BE2C (cell line): Measurements from ENCODE around the gene LNP1.
A peak's percentile ranks its signal among the peaks of the same experiment; 100 is the strongest.

Experiments
- DNase-seq: peaks from one replicate; pipeline ENCODE4 v3.0.0-alpha.2; 2020
- H3K27me3 ChIP-seq: fragments of 250-450 bp; sonication (Bioruptor Pico); 2 replicates; pipeline ENCODE4 v1.5.1; 2020; ENCODE audit warnings: mild to moderate bottlenecking
- H3K36me3 ChIP-seq: fragments of 250-450 bp; sonication (Bioruptor Pico); 2 replicates; pipeline ENCODE4 v1.5.1; 2020; ENCODE audit warnings: mild to moderate bottlenecking
- H3K4me1 ChIP-seq: fragments of 250-450 bp; sonication (Bioruptor Pico); 2 replicates; pipeline ENCODE4 v1.5.1; 2020
- H3K4me3 ChIP-seq: 2 replicates; pipeline ENCODE4 v1.5.1; 2011; ENCODE audit warnings: low read depth, low read length
- H3K9me3 ChIP-seq: fragments of 250-450 bp; sonication (Bioruptor Pico); 2 replicates; pipeline ENCODE4 v1.5.1; 2020
- TF ChIP-seq, protein P1 (sequence below): IDR thresholded peaks from 2 replicates; pipeline ENCODE4 v1.5.1; 2012; ENCODE audit warnings: mild to moderate bottlenecking, low read depth, low read length

LNP1 gene

DNA sequence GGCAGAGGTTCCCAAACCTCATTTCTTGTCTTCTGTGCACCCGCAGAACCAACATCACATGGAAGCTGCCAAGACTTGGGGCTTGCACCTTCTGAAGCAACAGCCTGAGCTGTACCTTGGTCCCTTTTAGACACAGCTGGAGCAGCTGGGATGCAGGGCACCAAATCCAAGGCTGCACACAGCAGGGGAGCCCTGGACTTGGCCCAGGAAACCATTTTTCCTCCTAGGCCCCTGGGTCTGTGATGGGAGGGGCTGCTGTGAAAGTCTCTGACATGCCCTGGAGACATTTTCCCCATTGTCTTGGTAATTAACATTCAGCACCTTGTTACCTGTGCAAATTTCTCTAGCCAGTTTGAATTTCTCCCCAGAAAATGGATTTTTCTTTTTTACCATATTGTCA lies 57.5 kb downstream of the LNP1 start:
- no peaks in the 10 kb centered on the region for H3K36me3 ChIP-seq
- no peak for DNase-seq
- H3K9me3 ChIP-seq: no peaks in the 10 kb centered on the region
- no peaks in the 10 kb centered on the region for H3K27me3 ChIP-seq
- TF ChIP-seq, protein P1, sequence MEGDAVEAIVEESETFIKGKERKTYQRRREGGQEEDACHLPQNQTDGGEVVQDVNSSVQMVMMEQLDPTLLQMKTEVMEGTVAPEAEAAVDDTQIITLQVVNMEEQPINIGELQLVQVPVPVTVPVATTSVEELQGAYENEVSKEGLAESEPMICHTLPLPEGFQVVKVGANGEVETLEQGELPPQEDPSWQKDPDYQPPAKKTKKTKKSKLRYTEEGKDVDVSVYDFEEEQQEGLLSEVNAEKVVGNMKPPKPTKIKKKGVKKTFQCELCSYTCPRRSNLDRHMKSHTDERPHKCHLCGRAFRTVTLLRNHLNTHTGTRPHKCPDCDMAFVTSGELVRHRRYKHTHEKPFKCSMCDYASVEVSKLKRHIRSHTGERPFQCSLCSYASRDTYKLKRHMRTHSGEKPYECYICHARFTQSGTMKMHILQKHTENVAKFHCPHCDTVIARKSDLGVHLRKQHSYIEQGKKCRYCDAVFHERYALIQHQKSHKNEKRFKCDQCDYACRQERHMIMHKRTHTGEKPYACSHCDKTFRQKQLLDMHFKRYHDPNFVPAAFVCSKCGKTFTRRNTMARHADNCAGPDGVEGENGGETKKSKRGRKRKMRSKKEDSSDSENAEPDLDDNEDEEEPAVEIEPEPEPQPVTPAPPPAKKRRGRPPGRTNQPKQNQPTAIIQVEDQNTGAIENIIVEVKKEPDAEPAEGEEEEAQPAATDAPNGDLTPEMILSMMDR: no peak
- H3K4me1 ChIP-seq: no peaks in the 10 kb centered on the region
- H3K4me3 ChIP-seq: no peak overlapping the region

DNA sequence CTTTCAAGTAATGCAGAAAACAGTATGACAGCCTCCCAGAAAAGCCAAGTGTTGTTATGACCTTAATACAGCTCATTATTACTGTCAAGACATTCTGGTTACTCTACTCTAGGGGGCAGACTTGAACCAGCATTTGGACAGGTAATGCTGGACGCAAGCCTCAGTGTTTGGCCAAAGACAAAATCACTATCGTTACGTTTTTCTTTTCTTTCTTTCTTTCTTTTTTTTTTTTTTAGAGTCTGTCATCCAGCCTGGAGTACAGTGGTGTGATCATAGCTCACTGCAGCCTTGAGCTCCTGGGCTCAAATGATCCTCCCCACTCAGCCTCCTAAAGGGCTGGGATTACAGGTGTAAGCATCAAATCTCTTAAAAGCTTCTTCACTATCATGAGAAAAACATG lies 61.7 kb downstream of the LNP1 start:
- Histone ChIP-seq H3K4me3 (no peak overlapping the region), H3K36me3 (no peaks in the 10 kb centered on the region), H3K4me1 (no peaks in the 10 kb centered on the region), H3K9me3 (no peaks in the 10 kb centered on the region), H3K27me3 (0 out of 2 replicates have a peak, but pooled peaks cover 2% of the 10 kb centered on the region)
- peak; percentile 37 for DNase-seq
- TF ChIP-seq, protein P1: peak; percentile 83

DNA sequence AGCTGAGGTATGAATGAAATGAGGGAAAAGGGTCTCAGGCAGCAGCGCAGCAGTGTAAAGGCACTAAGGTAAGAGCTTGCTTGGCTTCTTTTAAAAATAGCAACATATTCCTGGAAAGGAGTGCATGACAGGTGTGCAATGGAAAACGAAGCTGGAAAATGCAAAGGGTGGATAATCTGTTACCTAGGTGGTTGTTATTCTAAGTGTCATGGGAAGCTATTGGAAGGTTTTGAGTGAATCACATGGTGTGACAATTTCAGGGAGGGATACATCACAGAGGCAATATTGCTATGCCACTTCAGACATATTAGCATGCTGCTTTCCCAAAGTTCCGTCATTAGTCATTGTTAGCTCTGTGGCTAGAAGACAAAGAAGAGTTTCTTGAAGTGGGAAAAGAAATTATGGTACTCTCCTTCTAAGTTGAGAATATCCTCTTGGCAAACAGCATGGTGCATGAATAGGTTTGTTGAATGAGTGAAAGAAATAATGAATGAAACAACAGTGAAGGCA lies 62.4 kb downstream of the LNP1 start:
- DNase-seq: no peak
- TF ChIP-seq, protein P1: no peak
- H3K4me1 ChIP-seq: no peaks in the 10 kb centered on the region

DNA sequence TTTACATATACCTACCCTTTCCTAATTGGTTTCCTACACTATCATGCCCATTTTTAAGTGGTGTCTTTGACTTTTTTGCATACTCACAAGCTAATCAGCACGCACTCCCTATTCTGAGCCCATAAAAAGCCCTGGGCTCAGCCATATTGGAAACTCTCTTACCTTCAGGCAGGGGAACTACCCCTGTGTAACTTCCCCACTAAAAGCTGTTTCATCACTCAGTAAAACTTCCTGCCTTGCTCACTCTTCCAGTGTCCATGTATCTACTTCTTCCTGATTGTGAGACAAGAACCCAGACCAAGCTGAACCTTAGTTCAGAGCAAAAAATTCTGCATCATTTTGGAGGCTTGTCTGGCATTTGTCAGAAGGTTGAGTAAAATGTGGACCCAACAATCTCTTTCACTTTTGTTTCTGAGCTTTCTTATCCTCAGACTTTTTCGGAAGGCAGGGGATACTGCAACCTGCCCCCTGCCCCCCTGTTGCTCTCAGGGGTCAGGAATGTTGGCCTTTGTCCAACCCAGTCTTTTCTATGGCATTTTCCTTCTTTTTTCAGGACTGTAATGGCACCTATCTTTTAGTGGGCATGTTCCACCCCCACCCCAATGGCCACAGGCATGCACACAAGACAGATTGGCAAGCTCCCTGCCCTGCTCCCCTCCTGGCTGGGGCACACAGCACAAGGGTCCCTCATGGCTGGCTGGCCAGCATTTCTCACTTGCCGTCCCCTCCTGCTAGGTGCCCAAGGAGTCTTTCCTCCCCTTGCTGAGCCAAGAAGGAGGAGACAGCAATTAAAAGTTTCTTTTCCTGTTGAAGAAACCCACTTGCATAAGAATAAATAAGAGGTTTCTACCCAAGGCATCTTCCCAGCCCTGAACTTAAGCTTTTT lies 64.8 kb downstream of the LNP1 start:
- no peak for DNase-seq
- H3K9me3 ChIP-seq: no peaks in the 10 kb centered on the region
- 0 out of 2 replicates have a peak, but pooled peaks cover 2% of the 10 kb centered on the region for H3K27me3 ChIP-seq
- TF ChIP-seq, protein P1: no peak
- no peaks in the 10 kb centered on the region for H3K36me3 ChIP-seq
- H3K4me1 ChIP-seq: no peaks in the 10 kb centered on the region
- no peak overlapping the region for H3K4me3 ChIP-seq

More for the DNA sequence above, 62.4 kb downstream of the LNP1 start:
- Histone ChIP-seq H3K36me3 (no peaks in the 10 kb centered on the region), H3K4me3 (no peak overlapping the region), H3K9me3 (no peaks in the 10 kb centered on the region), H3K27me3 (0 out of 2 replicates have a peak, but pooled peaks cover 2% of the 10 kb centered on the region)

DNA sequence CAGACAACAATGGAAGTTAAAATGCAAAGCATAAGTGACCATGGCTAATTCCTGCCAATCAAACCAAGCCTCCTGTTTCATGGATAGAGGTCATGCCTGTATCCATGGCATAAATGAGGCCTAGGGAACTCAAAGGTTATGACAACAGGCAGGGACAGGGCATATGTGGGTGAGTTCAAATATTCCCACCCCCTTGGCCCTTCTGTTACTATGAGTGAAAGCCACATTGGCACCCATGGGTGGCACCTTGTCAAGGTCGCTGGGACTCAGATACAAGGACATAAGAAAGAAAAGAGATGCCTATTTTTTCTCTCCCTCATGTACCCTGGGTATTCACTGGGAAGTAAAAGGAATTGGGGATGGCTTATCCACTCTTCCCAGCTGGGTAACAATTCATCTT lies 65.8 kb downstream of the LNP1 start:
- Histone ChIP-seq H3K4me3 (no peak overlapping the region), H3K27me3 (0 out of 2 replicates have a peak, but pooled peaks cover 2% of the 10 kb centered on the region), H3K4me1 (no peaks in the 10 kb centered on the region), H3K9me3 (no peaks in the 10 kb centered on the region), H3K36me3 (no peaks in the 10 kb centered on the region)
- DNase-seq: no peak
- TF ChIP-seq, protein P1: no peak

DNA sequence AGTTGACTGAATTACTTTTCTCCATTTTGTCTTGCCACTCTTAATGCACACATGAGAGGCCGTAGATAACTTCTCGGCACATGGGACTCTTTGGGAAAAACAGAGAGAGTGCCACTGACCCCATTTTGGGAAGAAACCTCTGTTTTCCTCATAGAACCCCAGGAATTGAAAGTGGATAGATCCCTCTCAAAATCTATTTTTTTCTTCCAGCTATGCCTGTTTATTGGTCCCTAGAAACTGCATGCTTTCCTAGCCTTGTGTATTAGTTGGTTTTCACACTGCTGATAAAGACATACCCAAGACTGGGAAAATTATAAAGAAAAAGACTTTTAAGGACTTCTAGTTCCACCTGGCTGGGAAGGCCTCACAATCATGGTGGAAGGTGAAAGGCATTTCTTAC lies 67.3 kb downstream of the LNP1 start:
- H3K4me1 ChIP-seq: no peaks in the 10 kb centered on the region
- H3K4me3 ChIP-seq: no peak overlapping the region
- DNase-seq: no peak
- H3K27me3 ChIP-seq: 0 out of 2 replicates have a peak, but pooled peaks cover 2% of the 10 kb centered on the region
- no peaks in the 10 kb centered on the region for H3K36me3 ChIP-seq
- TF ChIP-seq, protein P1: no peak
- H3K9me3 ChIP-seq: no peaks in the 10 kb centered on the region
